ENCODE measurements around the gene SLC24A3.

The SLC24A3 gene

GRCh38 chr20:19520261-19520660, 307.8 kb downstream of the SLC24A3 start:
- Histone ChIP-seq H3K4me1 (ENCODE audit: control insufficient read depth, insufficient read depth, low read length) (no peaks in the 10 kb centered on the region), H3K36me3 (ENCODE audit: control insufficient read depth in 2 of 2, insufficient read depth in 1 of 2, low read length in 2 of 2) (no peaks in the 10 kb centered on the region), H3K27ac (ENCODE audit: extremely low read depth, low read depth, low read length) (no peak overlapping the region), H3K4me3 (ENCODE audit: low read depth, low read length) (no peak overlapping the region), H3K9me3 (ENCODE audit: control insufficient read depth, insufficient read depth, low read depth, low read length) (no peaks in the 10 kb centered on the region)
- ChIA-PET POLR2A (no interaction called here), CTCF (interaction anchor here (0.9 kb wide), 1 partner anchor 315 kb away, joined by 3 read pairs; no protein-coding TSS in a partner anchor)
- TF ChIP-seq ZNF132 (tag by site-specific recombination; IDR thresholded peaks at IDR 0.05; ENCODE audit: borderline replicate concordance) (no peak), ZNF23 (tag by site-specific recombination; IDR thresholded peaks at IDR 0.05; ENCODE audit: borderline replicate concordance) (no peak), ZSCAN18 (tag by site-specific recombination; IDR thresholded peaks at IDR 0.05) (no peak), ZNF626 (tag by site-specific recombination; IDR thresholded peaks at IDR 0.05) (no peak), ZNF571 (tag by site-specific recombination; IDR thresholded peaks at IDR 0.05) (no peak)

- Histone ChIP-seq H3K27ac (ENCODE audit: extremely low read depth, low read depth, low read length) (no peak overlapping the region), H3K4me1 (ENCODE audit: control insufficient read depth, insufficient read depth, low read length) (no peaks in the 10 kb centered on the region), H3K4me3 (ENCODE audit: low read depth, low read length) (no peak overlapping the region), H3K9me3 (ENCODE audit: control insufficient read depth, insufficient read depth, low read depth, low read length) (no peaks in the 10 kb centered on the region), H3K36me3 (ENCODE audit: control insufficient read depth in 2 of 2, insufficient read depth in 1 of 2, low read length in 2 of 2) (no peaks in the 10 kb centered on the region)
- CTCF ChIA-PET: interaction anchor here (0.6 to 1.1 kb wide), 2 partner anchors 77 to 716 kb away, joined by 3 read pairs; no protein-coding TSS in a partner anchor
- POLR2A ChIA-PET: interaction anchor here (0.5 kb wide), 1 partner anchor 29 kb away, joined by 3 read pairs; no protein-coding TSS in a partner anchor
- TF ChIP-seq ZNF768 (tag by site-specific recombination; IDR thresholded peaks at IDR 0.05) (no peak), ZFP37 (tag by site-specific recombination; IDR thresholded peaks at IDR 0.05) (no peak), ZNF174 (tag by site-specific recombination; IDR thresholded peaks at IDR 0.05) (no peak), PBX3 (CRISPR knock-in tag; IDR thresholded peaks at IDR 0.05) (no peak), PRDM6 (tag by site-specific recombination; IDR thresholded peaks at IDR 0.05) (no peak), ZNF248 (tag by site-specific recombination; IDR thresholded peaks at IDR 0.05) (no peak), ZNF549 (tag by site-specific recombination; IDR thresholded peaks at IDR 0.05) (no peak), ZNF449 (tag by site-specific recombination; IDR thresholded peaks at IDR 0.05) (no peak), ZNF621 (tag by site-specific recombination; IDR thresholded peaks at IDR 0.05) (no peak), ZNF19 (tag by site-specific recombination; IDR thresholded peaks at IDR 0.05; ENCODE audit: low read depth) (no peak), ZNF645 (tag by site-specific recombination; IDR thresholded peaks at IDR 0.05) (no peak), ZNF362 (tag by site-specific recombination; IDR thresholded peaks at IDR 0.05) (no peak), YY1 (tag by site-specific recombination; IDR thresholded peaks at IDR 0.05) (no peak), AEBP2 (tag by site-specific recombination; IDR thresholded peaks at IDR 0.05; ENCODE audit: borderline replicate concordance) (no peak)
Measured at GRCh38 chr20:19522071-19522801, 309.8 kb downstream of the SLC24A3 start.
